DOHH2 (cell line): ENCODE measurements around the gene MAPKAPK2.

ENCODE experiments used
- H3F3A ChIP-seq: fragments of 200-600 bp; sonication (generic), shearing (Covaris generic); 2 replicates; pipeline ENCODE4 v1.6.0; 2016; ENCODE audit warnings: antibody characterized with exemption, mild to moderate bottlenecking; ENCODE audit not compliant: control insufficient read depth, insufficient read depth
- H3K27ac ChIP-seq: fragments of 200-600 bp; sonication (generic); 2 replicates; pipeline ENCODE4 v1.5.1; 2014; ENCODE audit warnings: low read depth, mild to moderate bottlenecking, low read length, moderate library complexity
- H3K27me3 ChIP-seq: fragments of 200-600 bp; sonication (generic); 2 replicates; pipeline ENCODE4 v1.6.1; 2014; ENCODE audit warnings: mild to moderate bottlenecking, low read length, mixed read lengths; ENCODE audit not compliant: control insufficient read depth
- H3K36me3 ChIP-seq: fragments of 200-600 bp; sonication (generic); 2 replicates; pipeline ENCODE4 v1.6.1; 2014; ENCODE audit warnings: mild to moderate bottlenecking, low read length, moderate library complexity, mixed read lengths; ENCODE audit not compliant: control insufficient read depth
- H3K4me1 ChIP-seq: fragments of 200-600 bp; sonication (generic); 2 replicates; pipeline ENCODE4 v1.6.1; 2014; ENCODE audit warnings: mild to moderate bottlenecking, low read length, mixed read lengths; ENCODE audit not compliant: control insufficient read depth
- H3K4me2 ChIP-seq: fragments of 200-600 bp; sonication (generic); 2 replicates; pipeline ENCODE4 v1.6.0; 2014; ENCODE audit warnings: mild to moderate bottlenecking, low read length, moderate library complexity
- H3K4me3 ChIP-seq: fragments of 200-600 bp; sonication (generic); 2 replicates; pipeline ENCODE4 v1.5.1; 2014; ENCODE audit warnings: mild to moderate bottlenecking, low read length, mixed read lengths
- H3K79me2 ChIP-seq: fragments of 200-600 bp; sonication (generic); 2 replicates; pipeline ENCODE4 v1.6.1; 2014; ENCODE audit warnings: mild to moderate bottlenecking, low read length, mixed read lengths; ENCODE audit not compliant: control insufficient read depth
- H3K9me2 ChIP-seq: fragments of 200-600 bp; sonication (generic); replicated peaks from 2 replicates; pipeline ENCODE4 v1.6.1; 2014; ENCODE audit warnings: mild to moderate bottlenecking, low read length, mixed read lengths; ENCODE audit not compliant: control insufficient read depth
- H3K9me3 ChIP-seq: fragments of 200-600 bp; sonication (generic); 2 replicates; pipeline ENCODE4 v1.6.1; 2014; ENCODE audit warnings: antibody characterized with exemption, low read length, mixed read lengths; ENCODE audit not compliant: control insufficient read depth, insufficient read depth
- H4K20me1 ChIP-seq: fragments of 200-600 bp; sonication (generic); 2 replicates; pipeline ENCODE4 v1.6.0; 2014; ENCODE audit warnings: low read depth, mild to moderate bottlenecking, antibody characterized with exemption, low read length, moderate library complexity; ENCODE audit not compliant: control insufficient read depth, insufficient read depth
- EZH2phosphoT487 ChIP-seq: fragments of 200-600 bp; sonication (generic); IDR thresholded peaks from 2 replicates; pipeline ENCODE4 v1.6.1; 2017; ENCODE audit warnings: borderline replicate concordance, mild to moderate bottlenecking, antibody characterized with exemption, low read length, moderate library complexity, mixed read lengths
- TF ChIP-seq, protein P1 (sequence below): fragments of 200-600 bp; sonication (generic); IDR thresholded peaks from one replicate; pipeline ENCODE4 v1.5.1; 2014; ENCODE audit warnings: antibody characterized with exemption, mild to moderate bottlenecking, low read depth, low read length; ENCODE audit not compliant: poor library complexity, severe bottlenecking

The MAPKAPK2 gene

GRCh38 chr1:206654828-206655227, 29.9 kb upstream of the MAPKAPK2 start:
- no peaks in the 10 kb centered on the region for H3K9me3 ChIP-seq
- H3K9me2 ChIP-seq = no peaks in the 10 kb centered on the region
- no peaks in the 10 kb centered on the region; the same call in 1 of the 2 replicates for H3K79me2 ChIP-seq
- H3K4me3 ChIP-seq = no peak overlapping the region
- peaks cover 19% of the 10 kb centered on the region; the same call in 1 of the 2 replicates for H3F3A ChIP-seq
- no peak overlapping the region for H3K27ac ChIP-seq
- H3K4me2 ChIP-seq = no peak overlapping the region
- no peak for TF ChIP-seq EZH2phosphoT487
- TF ChIP-seq, protein P1, sequence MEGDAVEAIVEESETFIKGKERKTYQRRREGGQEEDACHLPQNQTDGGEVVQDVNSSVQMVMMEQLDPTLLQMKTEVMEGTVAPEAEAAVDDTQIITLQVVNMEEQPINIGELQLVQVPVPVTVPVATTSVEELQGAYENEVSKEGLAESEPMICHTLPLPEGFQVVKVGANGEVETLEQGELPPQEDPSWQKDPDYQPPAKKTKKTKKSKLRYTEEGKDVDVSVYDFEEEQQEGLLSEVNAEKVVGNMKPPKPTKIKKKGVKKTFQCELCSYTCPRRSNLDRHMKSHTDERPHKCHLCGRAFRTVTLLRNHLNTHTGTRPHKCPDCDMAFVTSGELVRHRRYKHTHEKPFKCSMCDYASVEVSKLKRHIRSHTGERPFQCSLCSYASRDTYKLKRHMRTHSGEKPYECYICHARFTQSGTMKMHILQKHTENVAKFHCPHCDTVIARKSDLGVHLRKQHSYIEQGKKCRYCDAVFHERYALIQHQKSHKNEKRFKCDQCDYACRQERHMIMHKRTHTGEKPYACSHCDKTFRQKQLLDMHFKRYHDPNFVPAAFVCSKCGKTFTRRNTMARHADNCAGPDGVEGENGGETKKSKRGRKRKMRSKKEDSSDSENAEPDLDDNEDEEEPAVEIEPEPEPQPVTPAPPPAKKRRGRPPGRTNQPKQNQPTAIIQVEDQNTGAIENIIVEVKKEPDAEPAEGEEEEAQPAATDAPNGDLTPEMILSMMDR = no peak
- H3K27me3 ChIP-seq = no peaks in the 10 kb centered on the region
- H3K4me1 ChIP-seq = peaks cover 28% of the 10 kb centered on the region
- H4K20me1 ChIP-seq = 0 out of 2 replicates have a peak, but pooled peaks cover 6% of the 10 kb centered on the region
- H3K36me3 ChIP-seq = peaks cover 24% of the 10 kb centered on the region

DNA sequence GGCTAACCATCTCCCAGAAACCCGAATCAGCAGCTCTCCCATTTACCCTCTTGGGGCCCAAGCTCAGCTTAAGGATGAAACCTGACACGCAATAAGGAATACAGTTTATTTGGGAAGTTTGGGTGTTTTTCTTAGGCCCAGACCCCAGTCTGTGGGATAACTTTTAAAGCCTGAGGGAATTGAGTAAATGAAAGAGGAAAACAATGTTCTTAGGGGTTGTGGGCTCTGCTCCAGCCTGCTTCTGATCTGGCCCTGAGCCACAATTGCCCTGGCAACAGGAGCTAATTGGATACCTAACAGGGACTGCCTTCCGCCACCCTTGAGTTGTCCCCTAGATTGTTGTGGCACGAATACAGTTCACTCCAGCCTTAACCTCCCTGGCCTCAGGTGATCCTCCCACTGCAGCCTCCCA, 29.2 kb upstream of the MAPKAPK2 start:
- Histone ChIP-seq H3K27me3 (no peaks in the 10 kb centered on the region), H3K4me1 (peaks cover 30% of the 10 kb centered on the region), H3K4me2 (no peak overlapping the region), H3K9me3 (no peaks in the 10 kb centered on the region), H3K79me2 (no peaks in the 10 kb centered on the region; the same call in 1 of the 2 replicates), H3K27ac (no peak overlapping the region), H3K9me2 (no peaks in the 10 kb centered on the region), H3K4me3 (no peak overlapping the region), H3K36me3 (peaks cover 22% of the 10 kb centered on the region), H3F3A (peaks cover 19% of the 10 kb centered on the region; the same call in 1 of the 2 replicates), H4K20me1 (0 out of 2 replicates have a peak, but pooled peaks cover 6% of the 10 kb centered on the region)
- TF ChIP-seq, protein P1 = no peak
- no peak for TF ChIP-seq EZH2phosphoT487

DNA sequence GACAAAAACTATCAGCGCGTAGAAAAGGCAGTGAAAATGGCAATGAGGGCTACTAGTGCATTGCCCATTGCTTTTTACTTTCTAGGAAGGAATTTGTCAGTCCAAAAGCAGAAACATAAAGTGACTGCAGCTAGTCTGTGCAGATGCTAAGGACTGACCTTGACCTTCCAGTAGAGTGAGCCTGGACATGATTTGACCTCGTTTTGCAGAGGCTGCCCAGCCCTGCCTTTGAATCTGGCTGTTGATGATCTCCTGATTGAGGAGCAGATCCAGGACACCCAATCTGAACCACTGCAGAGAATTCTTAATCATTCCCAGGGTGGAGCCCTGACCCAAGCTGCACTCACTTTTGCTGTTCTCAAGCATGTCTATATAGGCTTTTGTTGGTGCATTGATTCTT, 27.8 kb upstream of the MAPKAPK2 start:
- no peaks in the 10 kb centered on the region for H3K9me2 ChIP-seq
- no peak overlapping the region for H3K4me2 ChIP-seq
- H3K27ac ChIP-seq = no peak overlapping the region
- peaks cover 30% of the 10 kb centered on the region for H3K4me1 ChIP-seq
- no peak overlapping the region for H3K4me3 ChIP-seq
- 0 out of 2 replicates have a peak, but pooled peaks cover 6% of the 10 kb centered on the region for H4K20me1 ChIP-seq
- H3K27me3 ChIP-seq = peaks cover 3% of the 10 kb centered on the region; the same call in 1 of the 2 replicates
- peaks cover 19% of the 10 kb centered on the region; the same call in 1 of the 2 replicates for H3F3A ChIP-seq
- peaks cover 10% of the 10 kb centered on the region for H3K36me3 ChIP-seq
- H3K9me3 ChIP-seq = no peaks in the 10 kb centered on the region
- TF ChIP-seq, protein P1 = no peak
- TF ChIP-seq EZH2phosphoT487 = no peak
- no peaks in the 10 kb centered on the region; the same call in 1 of the 2 replicates for H3K79me2 ChIP-seq
